Panc1 (cell line): ENCODE data around the gene SCAANT1. TPM values are rescaled to one million over a fixed set of nuclear protein-coding genes. Genes with fewer than 3 reads are reported as not detected.

Experiments used
- total RNA-seq: library from RNA; stranded (reverse); gene quantifications from one replicate; pipeline ENCODE4 v1.2.1, GENCODE V29; 2021; ENCODE audit not compliant: unreplicated experiment

SCAANT1 gene
- total RNA-seq, 1 experiment from 2014 or later, result not detected

Other genes with a start within 250 kb of the SCAANT1 start
- gene C3orf49, start 93.1 kb downstream of the SCAANT1 start, total RNA-seq, result not detected
- gene THOC7, start 48.6 kb downstream of the SCAANT1 start, total RNA-seq, result 64.3 TPM
- gene ATXN7, start 48.5 kb downstream of the SCAANT1 start, total RNA-seq, result 17.3 TPM
- gene PSMD6, start 111.1 kb upstream of the SCAANT1 start, total RNA-seq, result 55.6 TPM